Measurements from ENCODE around the gene EDNRA.

Gene EDNRA

DNA sequence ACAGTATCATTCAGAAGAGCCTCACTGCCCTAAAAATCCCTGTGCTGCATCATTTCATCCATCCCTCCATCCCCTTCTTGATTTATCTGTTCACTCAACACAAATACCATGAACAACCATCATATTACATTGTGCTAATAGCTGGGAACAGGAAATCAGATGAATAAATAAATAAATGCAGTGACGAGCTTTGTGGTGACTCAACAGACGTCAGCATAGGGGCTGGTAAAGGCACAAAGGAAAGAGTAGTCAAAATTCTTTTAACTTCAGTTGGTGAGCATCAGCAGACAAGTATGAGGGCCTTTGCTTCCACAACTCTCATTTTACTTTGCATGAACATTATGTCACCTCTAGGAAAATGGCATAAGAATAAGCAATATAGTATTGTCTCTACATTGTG is 65.5 kb downstream of the EDNRA start:
- no peak for TF ChIP-seq CTCF (IDR thresholded peaks at IDR 0.05; ENCODE audit: unreplicated experiment in 3 of 3)
- Mint-ChIP-seq H3K4me1 (peaks cover 11% of the 10 kb centered on the region), H3K27me3 (ENCODE audit: low read depth) (no peaks in the 10 kb centered on the region), H3K4me3 (no peak overlapping the region), H3K27ac (no peak overlapping the region), H3K36me3 (ENCODE audit: low read depth) (peaks cover 64% of the 10 kb centered on the region), H3K9me3 (peaks cover 7% of the 10 kb centered on the region)

GRCh38 chr4:147547314-147548056 is 66.6 kb downstream of the EDNRA start:
- no peak for TF ChIP-seq CTCF (IDR thresholded peaks at IDR 0.05; ENCODE audit: unreplicated experiment in 3 of 3)
- H3K4me1 Mint-ChIP-seq, result peaks cover 11% of the 10 kb centered on the region
- peak overlapping the region in 2 of 3 experiments; percentile 23 to 53 for H3K27ac Mint-ChIP-seq
- peaks cover 14% of the 10 kb centered on the region for H3K9me3 Mint-ChIP-seq
- no peaks in the 10 kb centered on the region for H3K27me3 Mint-ChIP-seq (ENCODE audit: low read depth)
- H3K4me3 Mint-ChIP-seq, result no peak overlapping the region
- peaks cover 67% of the 10 kb centered on the region for H3K36me3 Mint-ChIP-seq (ENCODE audit: low read depth)

- no peak for TF ChIP-seq CTCF (IDR thresholded peaks at IDR 0.05; ENCODE audit: unreplicated experiment in 3 of 3)
- H3K27me3 Mint-ChIP-seq (ENCODE audit: low read depth), result no peaks in the 10 kb centered on the region
- H3K9me3 Mint-ChIP-seq, result peaks cover 14% of the 10 kb centered on the region
- H3K4me1 Mint-ChIP-seq, result peaks cover 11% of the 10 kb centered on the region
- peak overlapping the region in 2 of 3 experiments; percentile 16 to 53 for H3K27ac Mint-ChIP-seq
- no peak overlapping the region for H3K4me3 Mint-ChIP-seq
- H3K36me3 Mint-ChIP-seq (ENCODE audit: low read depth), result peaks cover 62% of the 10 kb centered on the region
These were observed 67.4 kb downstream of the EDNRA start for GRCh38 chr4:147548256-147548655.

GRCh38 chr4:147550626-147551246 is 69.8 kb downstream of the EDNRA start:
- TF ChIP-seq CTCF (IDR thresholded peaks at IDR 0.05; ENCODE audit: unreplicated experiment in 3 of 3), result no peak
- H3K27me3 Mint-ChIP-seq (ENCODE audit: low read depth), result no peaks in the 10 kb centered on the region
- peak overlapping the region; percentile 7 to 68 (median 43) for H3K27ac Mint-ChIP-seq
- H3K4me1 Mint-ChIP-seq, result peaks cover 11% of the 10 kb centered on the region
- peaks cover 21% of the 10 kb centered on the region for H3K9me3 Mint-ChIP-seq
- peak overlapping the region in 1 of 3 experiments; percentile 5 for H3K4me3 Mint-ChIP-seq
- H3K36me3 Mint-ChIP-seq (ENCODE audit: low read depth), result peaks cover 49% of the 10 kb centered on the region

GRCh38 chr4:147560625-147561024 is 79.7 kb downstream of the EDNRA start:
- no peak for TF ChIP-seq CTCF (IDR thresholded peaks at IDR 0.05; ENCODE audit: unreplicated experiment in 3 of 3)
- H3K36me3 Mint-ChIP-seq (ENCODE audit: low read depth), result no peaks in the 10 kb centered on the region
- peaks cover 11% of the 10 kb centered on the region for H3K9me3 Mint-ChIP-seq
- no peak overlapping the region for H3K4me3 Mint-ChIP-seq
- no peaks in the 10 kb centered on the region for H3K4me1 Mint-ChIP-seq
- no peaks in the 10 kb centered on the region for H3K27me3 Mint-ChIP-seq (ENCODE audit: low read depth)
- H3K27ac Mint-ChIP-seq, result no peak overlapping the region
